Uterus (tissue), 2 donors: Measurements from ENCODE around the gene PDE4D.

Experiments
- POLR2A ChIP-seq, 2 donors: fragments of 450-650 bp; IDR thresholded peaks; one replicate each; pipeline ENCODE4 v1.6.1; 2016; ENCODE audit warnings: antibody characterized with exemption in 2 of 2, mild to moderate bottlenecking in 1 of 2, moderate library complexity in 1 of 2
- TF ChIP-seq, protein P1 (sequence below), 4 experiments: fragments of 200-600 bp in 2 of 4; fragments of 450-650 bp in 2 of 4; sonication (generic) in 2 of 4; IDR thresholded peaks; one replicate each; pipeline ENCODE4 v1.5.1; 2016 to 2019; ENCODE audit warnings: antibody characterized with exemption in 4 of 4, mild to moderate bottlenecking in 2 of 4, moderate library complexity in 1 of 4

DNA sequence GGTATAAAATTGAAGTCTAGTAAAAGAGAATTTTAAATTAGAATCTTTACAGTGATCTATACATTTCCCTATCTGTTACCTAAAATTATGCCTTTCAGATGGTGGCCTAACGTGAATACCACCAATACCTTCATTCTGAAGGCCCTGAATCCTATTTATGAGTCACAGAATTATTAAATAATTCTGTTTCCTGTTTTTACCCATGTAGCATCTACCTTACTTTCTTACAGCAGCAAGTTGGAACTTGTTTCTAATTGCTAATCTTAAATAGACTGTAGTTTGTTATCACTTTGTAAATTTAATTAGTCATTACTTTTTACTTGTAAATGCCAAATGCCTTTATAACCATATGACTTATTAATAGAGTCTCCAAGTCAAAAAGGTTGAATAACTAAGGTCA, 135.0 kb downstream of the PDE4D start:
- TF ChIP-seq, protein P1, sequence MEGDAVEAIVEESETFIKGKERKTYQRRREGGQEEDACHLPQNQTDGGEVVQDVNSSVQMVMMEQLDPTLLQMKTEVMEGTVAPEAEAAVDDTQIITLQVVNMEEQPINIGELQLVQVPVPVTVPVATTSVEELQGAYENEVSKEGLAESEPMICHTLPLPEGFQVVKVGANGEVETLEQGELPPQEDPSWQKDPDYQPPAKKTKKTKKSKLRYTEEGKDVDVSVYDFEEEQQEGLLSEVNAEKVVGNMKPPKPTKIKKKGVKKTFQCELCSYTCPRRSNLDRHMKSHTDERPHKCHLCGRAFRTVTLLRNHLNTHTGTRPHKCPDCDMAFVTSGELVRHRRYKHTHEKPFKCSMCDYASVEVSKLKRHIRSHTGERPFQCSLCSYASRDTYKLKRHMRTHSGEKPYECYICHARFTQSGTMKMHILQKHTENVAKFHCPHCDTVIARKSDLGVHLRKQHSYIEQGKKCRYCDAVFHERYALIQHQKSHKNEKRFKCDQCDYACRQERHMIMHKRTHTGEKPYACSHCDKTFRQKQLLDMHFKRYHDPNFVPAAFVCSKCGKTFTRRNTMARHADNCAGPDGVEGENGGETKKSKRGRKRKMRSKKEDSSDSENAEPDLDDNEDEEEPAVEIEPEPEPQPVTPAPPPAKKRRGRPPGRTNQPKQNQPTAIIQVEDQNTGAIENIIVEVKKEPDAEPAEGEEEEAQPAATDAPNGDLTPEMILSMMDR (IDR thresholded peaks at IDR 0.05): no peak
- TF ChIP-seq POLR2A (IDR thresholded peaks at IDR 0.05): no peak
